HG02763 (cell line): ENCODE data around the gene UBE2E1.

ENCODE experiments used
- ATAC-seq: cut with Tn5 transposase; IDR thresholded peaks from one replicate; pipeline ENCODE4 v1.9.1; 2021; ENCODE audit warnings: mild to moderate bottlenecking, moderate library complexity; ENCODE audit not compliant: unreplicated experiment

UBE2E1 gene

DNA sequence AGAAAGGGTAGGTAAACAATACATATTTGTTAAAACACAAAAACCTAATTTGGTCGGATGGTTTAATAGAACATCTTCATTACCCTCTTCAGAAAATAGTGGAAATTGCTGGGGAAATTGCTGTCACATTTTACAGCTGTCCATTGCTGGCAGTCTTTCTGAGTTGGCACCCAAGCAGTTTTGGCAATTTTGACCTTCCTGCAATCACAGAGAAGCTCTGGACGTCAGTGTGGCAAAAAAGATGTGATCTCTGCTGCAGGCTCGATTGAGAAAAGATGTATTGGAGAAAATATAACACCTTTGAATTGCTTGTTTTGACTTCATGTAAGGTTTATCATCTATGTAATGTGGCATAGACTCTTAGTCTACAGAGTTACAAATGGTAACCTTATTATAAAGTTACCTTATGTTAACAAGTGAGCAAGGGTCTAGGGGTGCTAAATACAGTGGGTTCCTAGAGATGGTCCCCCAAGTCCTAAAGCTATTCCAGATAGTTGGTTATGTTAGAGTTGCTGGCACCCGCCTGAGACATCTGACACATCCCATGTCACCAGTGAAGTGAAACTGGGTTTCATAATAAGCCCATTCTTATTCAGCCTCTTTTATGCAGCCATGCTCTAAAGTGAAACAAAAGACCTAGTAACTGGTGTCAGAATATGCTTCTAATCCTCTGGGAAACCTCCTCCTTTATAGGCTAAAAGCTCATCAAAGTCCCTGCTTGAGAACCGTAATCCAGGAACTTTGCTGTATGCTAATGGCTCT lies 14.0 kb downstream of the UBE2E1 start:
- ATAC-seq = peak; percentile 52

DNA sequence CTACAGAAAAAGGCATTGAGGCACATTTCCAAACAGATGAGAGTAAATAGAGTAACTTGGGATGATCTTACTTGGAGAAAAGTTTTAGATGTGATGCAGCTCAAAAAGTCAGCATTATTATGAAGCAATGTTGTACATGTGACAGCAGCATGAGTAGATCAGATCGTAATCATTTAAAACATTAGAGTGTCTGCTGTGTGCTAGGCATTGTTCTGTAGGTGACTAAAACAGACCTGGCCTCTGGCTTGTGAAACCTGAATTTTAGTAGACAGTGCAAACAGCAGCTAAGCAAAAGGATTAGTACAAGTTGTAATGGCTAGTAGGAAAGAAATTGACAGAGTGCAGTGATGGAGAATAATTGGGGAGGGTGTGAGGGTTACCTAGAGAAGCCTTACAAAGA lies 15.1 kb downstream of the UBE2E1 start:
- no peak for ATAC-seq

DNA sequence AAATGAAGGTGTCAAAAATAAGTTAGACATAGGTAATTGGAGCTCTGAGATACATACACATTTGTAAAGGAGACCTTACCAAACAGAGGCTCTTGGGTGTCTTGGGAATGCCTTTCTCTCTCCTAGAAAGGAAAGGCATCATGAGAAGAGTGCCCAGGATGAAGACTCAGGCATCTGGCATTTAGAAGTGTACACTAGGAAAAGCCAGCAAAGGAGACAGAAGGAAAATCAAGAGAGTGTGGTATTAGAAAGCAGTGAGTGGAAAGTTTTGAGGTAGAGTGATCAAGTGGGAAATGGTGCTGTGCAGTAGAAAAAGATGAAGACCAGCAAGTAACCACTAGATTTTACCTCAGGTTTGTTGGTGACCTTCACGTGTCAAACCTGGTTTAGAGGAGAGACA lies 16.1 kb downstream of the UBE2E1 start:
- no peak for ATAC-seq

DNA sequence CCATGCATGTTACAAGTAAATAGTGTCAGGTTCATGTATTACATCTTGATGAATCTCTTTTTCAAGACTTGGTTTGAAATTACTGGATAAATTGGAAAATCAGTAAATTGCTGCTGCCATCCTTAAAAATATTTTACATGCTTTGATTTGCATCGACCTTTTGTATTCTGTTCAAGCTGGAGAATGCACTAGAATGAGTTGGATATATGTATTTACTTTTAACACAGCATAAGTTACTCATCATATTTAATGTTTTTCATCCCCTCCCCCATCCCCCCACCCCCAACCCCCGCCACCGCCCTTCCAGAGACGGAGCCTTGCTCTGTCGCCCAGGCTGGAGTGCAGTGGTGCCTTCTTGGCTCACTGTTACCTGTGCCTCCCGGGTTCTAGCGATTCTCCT lies 16.8 kb downstream of the UBE2E1 start:
- ATAC-seq = no peak

DNA sequence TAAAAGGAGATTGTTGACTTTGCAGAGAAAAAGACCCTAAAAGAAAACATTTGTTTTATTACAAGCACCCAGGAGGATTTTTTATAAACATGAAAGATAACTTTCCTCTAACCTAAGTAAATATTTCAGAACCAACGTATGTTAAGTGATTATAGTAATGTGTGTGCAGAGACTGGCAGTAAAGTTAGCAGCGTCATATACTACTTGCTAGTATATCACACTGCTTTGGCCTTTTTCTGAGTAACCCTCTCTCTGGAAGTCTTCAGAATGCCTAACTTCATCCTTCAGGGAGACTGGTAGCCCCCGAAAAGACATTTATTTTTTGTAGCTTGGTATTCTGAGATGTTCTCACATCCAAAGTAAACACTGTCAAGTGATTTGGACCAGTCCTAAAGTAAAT lies 17.9 kb downstream of the UBE2E1 start:
- no peak for ATAC-seq

DNA sequence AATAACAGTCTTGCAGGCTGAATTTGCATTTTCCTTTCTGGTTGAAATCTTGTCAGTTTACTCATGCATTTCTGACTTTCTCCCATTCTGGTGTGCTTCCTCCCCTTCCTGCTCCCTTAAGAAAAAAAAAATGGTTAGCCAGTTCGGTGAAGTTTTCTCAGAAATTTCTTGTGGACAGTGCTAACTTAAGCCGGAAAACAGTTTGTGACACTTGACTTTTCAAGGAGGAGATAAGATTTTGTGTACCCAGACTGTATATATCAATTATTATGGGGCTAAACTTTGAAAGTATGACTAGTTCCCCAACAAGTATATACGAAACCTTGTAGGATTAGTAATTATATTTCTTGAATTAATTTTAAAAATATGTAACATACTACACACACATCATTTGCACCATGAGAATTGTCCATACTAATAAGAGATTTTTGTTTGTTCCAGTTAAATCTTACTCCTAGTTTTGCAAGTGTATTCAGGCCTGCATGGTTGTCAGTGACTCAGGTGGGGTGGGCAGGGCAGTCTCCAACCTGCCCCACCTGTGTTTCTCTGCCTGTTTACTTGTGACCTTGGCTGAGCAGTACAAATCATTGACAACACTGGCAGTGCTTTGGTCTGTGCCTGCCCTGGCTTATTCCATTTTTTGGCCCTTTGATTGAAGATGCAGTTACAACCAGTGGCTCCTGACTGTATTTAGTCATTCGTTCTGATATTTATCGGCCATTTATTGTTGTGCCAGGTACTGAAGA lies 19.1 kb downstream of the UBE2E1 start:
- ATAC-seq = no peak

DNA sequence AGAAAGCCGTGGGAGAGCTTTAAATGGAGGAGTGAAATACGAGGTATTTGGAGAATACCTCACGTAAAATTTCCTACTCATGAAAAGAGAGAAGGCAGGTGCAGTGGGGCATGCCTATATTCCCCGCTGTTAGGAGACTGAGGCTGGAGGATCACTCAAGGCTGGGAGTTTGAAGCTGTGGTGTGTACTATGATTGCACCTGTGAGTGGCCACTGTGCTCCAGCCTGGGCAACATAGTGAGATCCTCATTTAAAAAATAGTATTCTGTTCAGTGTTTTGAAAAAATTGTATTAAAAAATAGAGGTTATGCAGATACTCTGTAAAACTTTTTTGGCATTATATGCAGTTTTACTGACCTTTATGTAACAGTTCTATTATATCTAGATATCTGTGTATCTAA lies 20.0 kb downstream of the UBE2E1 start:
- ATAC-seq = no peak

DNA sequence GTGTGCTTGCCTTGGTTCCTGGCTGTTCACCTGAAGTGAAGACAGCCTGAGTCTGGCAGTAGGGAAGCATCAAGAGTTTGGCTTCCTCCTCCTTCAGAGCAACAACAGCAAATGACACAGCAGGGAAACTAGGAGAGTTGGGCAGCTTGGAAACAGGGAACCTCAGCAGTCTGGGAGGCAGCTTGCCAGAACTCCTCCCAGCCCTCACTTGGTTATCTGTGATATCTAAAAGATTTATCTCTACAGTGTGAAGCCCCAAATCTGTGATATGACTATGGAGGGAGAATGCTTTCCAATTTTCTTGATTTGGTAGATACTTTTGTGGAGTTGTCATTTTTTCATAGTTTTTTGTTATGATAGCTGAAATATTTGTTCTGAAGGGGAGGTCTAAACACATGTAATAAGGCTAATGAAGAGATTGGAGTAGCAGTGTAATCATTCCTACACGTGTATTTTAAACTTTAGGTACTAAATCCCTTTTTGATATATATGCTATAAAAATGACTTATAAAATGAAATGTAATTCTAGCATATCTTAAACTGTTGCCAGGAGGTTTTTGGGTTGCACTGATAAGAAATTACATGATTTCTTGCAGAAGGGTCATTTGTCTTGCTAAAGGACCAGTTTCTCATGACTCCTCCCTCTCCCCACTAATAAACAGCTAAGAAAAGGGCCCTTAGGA lies 20.8 kb downstream of the UBE2E1 start:
- ATAC-seq = no peak

DNA sequence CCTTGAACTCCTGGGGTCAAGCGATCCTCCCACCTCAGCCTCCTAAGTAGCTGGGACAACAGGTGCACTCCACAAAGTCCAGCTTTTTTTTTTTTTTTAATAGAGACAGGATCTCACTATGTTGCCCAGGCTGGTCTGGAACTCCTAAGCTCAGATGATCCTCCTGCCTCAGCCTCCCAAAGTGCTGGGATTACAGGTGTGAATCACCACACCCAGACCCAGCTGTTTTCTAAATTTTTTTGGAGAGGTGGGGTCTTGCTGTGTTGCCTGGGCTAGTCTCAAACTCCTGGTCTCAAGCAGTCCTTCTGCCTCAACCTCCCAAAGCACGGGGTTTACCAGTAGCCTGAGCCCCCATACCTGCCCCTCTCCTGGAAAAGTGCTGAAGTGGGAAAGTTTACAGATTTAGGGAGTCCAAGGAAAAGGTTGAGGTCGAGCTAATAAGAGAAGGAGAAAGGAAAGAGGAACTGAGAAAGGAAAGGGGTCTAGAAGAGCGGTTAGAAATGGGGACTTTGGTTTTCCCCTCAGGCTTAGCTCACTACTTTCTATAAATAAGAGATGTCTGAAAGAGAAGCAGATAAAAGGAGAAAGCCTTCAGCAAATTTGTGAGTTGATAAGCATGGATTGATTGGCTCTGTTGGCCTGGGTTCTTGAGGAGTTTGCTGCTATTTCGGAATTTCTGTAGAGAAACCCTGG lies 23.6 kb downstream of the UBE2E1 start:
- peak; percentile 61 for ATAC-seq

DNA sequence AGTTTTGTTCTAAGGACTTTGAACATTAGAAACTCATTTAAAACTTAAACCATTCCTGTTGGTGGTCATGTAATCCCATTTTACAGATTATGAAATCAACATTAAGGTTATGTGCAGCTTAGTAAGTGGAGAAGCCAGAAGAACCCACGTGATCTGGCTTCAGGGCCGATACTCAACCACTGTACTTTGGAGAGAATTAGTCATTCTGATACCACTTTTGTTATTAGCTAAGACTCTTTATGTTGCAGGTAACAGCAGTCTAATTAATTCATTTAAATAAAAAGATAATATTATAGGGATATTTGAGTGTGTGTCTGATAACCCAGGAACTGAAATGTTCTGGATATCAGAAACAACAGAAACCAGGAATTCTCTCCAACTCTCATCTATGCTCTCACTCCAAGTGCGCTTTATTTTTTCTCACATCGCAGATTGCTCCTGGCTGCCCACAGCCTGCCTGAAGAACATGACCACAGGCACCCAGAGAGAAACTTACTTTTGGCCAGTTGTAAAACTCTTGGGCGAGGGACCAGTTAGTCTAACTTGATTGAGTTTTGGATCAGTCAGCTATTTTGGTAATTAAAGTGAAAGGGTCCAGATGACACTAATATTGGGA lies 25.2 kb downstream of the UBE2E1 start:
- ATAC-seq = peak; percentile 78

DNA sequence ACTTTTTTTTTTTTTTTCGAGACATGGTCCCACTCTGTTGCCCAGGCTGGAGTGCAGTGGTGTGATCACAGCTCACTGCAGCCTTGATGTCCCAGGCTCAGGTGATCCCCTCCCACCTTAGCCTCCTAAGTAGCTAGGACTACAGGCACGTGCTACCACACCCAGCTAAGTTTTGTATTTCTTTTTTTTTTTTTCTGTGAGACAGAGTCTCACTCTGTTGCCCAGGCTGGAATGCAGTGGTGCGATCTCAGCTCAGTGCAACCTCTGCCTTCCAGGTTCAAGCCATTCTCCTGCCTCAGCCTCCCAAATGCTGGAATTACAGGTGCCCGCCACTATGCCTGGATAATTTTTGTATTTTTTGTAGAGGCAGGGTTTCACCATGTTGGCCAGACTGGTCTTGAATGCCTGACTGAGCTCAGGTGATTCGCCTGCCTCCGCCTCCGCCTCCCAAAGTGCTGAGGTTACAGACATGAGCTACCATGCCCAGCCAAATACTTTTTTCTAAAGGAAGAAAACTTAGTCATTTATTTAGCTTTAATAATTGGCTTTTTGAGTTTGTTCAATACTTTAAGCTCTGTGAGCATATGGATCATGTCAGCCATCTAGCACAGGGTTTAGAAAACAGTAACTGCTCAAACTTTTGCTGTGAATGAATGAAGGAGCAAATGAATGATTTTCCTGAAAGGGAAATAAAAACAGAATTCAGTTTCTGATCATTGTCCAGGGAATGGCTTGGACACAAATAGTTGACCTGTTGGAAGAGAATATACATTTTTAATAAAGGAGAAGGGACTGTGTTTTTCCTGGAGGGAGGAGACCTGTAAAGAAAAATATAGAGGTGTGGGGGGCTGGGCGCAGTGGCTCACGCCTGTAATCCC lies 26.0 kb downstream of the UBE2E1 start:
- ATAC-seq = no peak

DNA sequence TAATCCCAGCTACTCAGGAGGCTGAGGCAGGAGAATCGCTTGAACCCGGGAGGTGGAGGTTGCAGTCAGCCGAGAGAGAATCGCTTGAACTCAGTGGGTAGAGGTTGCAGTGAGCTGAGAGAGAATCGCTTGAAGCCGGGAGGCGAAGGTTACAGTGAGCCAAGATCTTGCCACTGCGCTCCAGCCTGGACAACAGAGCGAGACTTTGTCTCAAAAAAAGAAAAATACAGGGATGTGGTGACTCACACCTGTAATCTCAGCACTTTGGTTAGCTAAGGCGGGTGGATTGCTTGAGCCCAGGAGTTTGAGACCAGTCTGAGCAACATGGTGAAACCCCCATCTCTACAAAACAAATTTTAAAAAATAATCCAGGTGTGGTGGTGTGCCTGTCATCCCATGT lies 26.8 kb downstream of the UBE2E1 start:
- ATAC-seq = no peak

DNA sequence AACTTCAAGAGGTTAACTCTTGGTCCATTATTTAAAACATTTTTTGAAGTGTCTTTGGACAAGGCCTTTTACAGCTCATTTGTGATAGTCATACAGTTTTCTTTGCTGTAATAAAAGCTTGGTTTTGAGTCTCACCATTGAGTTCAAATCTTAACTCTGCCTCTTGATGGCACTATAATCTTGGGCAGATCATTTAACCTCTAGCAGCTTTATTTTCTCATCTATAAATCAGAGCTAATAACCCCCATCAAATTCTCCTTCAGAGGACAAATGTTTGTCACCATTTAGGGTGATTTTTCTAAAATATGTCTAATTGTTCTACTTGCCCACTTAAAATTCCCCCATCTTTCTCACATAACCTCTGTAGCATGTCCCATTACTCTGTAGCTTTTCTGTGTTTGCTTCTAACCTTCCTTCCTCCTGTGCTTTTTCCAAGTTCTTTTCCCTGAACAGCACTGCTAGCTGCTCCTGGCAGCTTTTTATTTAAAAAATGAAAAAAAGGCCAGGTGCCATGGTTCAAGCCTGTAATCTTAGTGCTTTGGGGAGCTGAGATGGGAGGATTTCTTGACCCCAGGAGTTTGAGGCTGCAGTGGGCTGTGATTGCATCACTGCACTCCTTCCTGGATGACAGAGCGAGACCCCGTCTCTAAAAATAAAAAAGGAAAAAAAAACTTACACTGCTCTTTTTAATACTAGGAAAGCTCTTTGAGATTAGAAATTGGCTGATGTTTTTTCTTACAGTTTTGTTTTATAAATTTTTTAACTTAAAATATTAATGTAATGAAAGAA lies 28.5 kb downstream of the UBE2E1 start:
- no peak for ATAC-seq

DNA sequence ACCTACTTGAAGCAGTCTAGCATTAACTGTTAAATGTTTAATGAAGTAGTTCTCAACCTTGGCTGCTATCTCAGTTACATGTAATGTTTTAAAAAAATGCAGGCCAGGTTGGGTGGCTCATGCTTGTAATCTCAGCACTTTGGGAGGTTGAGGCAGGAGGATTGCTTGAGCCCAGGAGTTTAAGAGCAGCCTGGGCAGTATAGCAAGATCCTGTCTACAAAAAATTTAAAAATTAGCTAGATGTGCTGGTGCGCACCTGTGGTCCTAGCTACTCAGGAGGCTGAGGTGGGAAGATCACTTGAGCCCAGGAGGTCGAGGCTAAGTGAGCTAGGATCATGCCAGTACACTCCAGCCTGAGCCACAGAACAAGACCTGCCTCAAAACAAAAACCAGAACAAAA lies 29.3 kb downstream of the UBE2E1 start:
- no peak for ATAC-seq

DNA sequence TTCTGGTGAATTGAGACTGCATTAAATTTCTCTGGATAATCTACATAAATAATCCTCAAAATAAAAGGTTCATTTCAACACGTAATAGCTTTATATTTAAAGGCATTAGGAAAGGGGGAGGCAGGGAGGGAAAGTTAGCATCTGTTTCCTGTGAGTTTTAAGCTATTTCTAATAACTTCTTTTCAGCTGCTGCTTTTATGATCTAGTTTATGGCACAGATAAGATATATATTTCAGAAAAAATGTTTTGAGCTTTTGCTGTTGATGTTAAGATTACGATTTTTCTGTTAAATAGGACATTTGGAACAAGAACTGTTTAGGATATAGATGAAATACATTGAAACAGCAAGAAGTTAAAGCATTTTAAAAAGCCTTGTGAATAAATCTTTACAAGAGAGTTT lies 30.0 kb downstream of the UBE2E1 start:
- no peak for ATAC-seq

DNA sequence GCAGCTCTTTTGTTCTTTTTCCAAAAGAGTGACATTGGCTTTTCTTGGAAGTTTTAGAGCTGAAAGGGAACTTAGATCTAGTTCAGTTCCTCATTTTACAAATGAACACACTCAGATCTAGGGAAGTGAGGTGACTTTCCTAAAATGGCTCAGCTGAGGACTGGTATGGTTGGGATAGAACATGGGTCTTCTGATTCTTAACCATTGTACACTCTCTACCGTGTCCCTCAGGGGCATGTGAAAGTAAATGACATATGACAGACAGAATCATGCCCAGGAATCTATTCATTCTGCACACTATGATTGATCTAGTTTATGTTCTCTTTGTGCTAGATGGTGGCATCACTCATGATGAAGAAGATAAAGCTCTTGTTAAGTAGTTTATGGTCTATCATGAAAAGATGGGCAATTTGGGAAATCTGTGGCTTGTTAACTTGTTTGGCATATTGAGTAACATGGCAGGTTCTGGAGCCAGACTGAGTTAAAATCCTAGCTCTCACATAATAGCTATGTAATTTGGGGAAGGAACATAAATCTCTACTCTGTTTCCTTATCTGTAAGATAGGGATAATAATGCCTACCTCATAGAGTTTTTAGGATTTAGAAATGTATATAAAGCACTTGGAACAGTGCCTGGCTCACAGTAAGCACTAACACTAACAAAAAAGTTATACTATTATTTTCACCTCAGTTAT lies 30.9 kb downstream of the UBE2E1 start:
- no peak for ATAC-seq

DNA sequence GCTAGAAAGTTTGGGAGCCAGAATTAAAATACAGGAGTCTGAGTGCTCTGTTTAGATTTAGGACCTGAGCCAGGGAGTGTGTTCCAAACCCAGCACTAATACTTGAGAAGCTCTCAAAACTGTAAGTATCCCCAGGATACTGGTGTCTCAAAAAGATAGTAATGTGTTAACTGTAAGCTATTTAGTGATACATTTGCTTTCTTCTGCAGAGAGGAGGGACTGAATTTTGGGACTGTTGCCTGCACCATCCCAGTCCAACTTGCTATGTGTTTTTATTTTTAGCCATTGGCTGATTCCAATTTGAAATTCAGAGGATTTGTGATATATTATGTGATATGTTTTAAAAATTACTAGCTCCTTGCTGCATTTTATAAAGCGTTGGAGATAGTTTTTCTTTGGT lies 31.5 kb downstream of the UBE2E1 start:
- no peak for ATAC-seq

DNA sequence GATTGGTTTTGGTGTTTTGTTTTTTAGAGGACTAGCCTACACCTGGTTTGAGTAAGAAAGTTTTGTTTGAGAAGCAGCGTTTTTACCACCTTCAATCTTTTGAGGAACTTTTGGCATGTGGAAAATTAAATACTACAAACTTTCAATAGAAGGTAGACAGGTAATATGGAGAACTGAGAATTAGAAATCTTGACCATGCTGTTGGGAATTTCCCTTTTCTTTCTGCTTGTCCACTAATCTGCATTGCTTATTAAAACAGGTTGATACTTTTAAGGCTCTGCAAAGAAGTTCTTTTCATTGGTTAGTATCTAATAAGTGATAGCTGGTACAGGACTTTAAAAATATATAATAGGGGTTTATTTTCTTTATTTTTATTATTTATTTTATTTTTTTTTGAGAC lies 31.9 kb downstream of the UBE2E1 start:
- peak; percentile 54 for ATAC-seq

DNA sequence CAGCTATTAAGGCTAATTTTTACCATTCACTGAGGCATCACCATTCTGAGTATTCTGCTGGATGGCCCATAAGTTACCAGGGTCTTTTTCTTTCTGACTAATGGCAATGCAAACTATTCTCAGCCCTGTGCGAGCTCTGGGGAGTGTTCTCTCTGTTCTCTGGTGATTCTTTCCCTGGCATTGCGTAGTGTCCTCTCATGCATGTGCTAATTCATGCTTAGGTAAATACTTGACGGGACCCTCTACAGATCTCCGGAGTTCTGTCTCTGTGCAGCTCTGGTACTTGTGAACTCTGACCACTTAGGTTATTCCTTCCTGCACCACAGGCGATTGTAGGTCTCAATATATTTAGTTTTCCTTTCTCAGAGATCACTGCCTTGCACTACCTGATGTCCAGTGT lies 34.8 kb downstream of the UBE2E1 start:
- no peak for ATAC-seq
